Memory B cell (primary cell): ENCODE measurements around the gene OXNAD1.
A peak's percentile ranks its signal among the peaks of the same experiment; 100 is the strongest.

Experiments used
- ATAC-seq: fragments of 150-1000 bp; cut with Tn5 transposase; 2 replicates; pipeline ENCODE4 v1.10.0; 2021; ENCODE audit warnings: low read depth, mild to moderate bottlenecking, moderate library complexity
- DNase-seq, 2 donors: peaks; one replicate each; pipeline ENCODE4 v3.0.0; 2022; ENCODE audit warnings: low spot score in 2 of 2
- H3K27ac Mint-ChIP-seq: one replicate; pipeline ENCODE4 v1.8.0; 2022; ENCODE audit warnings: mild to moderate bottlenecking, moderate library complexity, mixed read lengths
- H3K27me3 Mint-ChIP-seq: one replicate; pipeline ENCODE4 v1.8.0; 2022; ENCODE audit warnings: mixed read lengths
- H3K36me3 Mint-ChIP-seq: one replicate; pipeline ENCODE4 v1.8.0; 2022; ENCODE audit warnings: mild to moderate bottlenecking, mixed read lengths
- H3K4me1 Mint-ChIP-seq: one replicate; pipeline ENCODE4 v1.8.0; 2022; ENCODE audit warnings: mixed read lengths
- H3K4me3 Mint-ChIP-seq: one replicate; pipeline ENCODE4 v1.8.0; 2022; ENCODE audit warnings: mild to moderate bottlenecking, moderate library complexity, mixed read lengths
- H3K9me3 Mint-ChIP-seq: one replicate; pipeline ENCODE4 v1.8.0; 2022; ENCODE audit warnings: mixed read lengths

The OXNAD1 gene

DNA sequence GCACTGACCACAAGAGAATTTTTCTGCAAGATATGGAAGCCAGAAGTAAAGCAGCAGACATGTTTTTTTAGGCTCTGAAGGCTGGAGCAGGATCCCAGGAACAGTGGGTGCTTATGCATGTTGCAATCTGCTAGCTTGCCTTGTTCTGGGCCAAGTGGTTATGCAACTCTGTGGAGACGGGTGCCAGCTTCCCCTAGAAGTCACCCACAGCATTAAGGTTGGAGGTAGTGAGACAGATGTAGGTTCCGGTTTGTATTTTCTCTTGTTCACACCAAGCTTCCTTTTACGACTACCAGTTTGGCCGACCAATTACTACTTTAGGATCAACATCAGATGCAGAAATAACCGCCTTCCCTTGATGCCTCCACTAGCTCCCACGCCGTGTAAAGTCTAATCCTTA, 11.4 kb upstream of the OXNAD1 start:
- Mint-ChIP-seq H3K36me3 (peaks cover 6% of the 10 kb centered on the region), H3K4me1 (peaks cover 13% of the 10 kb centered on the region), H3K27ac (no peak overlapping the region), H3K27me3 (peaks cover 7% of the 10 kb centered on the region), H3K9me3 (no peaks in the 10 kb centered on the region), H3K4me3 (no peak overlapping the region)
- no peak for ATAC-seq
- DNase-seq: no peak

DNA sequence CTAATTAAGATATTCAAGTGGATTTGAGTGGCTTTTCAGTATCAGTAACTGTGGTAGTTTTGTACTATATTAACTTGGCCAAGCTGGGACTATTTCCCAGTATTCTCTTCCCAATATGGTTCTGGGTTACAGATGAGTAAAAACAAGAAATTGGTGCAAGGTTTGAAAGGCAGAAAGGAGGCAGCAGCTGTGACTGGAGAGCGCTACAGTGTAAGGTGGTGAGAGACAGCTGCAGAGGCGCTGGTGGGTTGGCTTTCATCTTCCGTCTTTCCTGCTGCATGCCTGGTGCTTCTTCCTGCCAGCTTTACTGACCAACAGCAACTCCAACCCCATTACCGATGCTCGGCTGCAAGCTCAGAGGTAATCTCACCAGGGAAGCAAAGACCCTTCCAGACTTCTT, 10.1 kb upstream of the OXNAD1 start:
- Mint-ChIP-seq H3K27ac (no peak overlapping the region), H3K4me1 (peaks cover 13% of the 10 kb centered on the region), H3K27me3 (peaks cover 7% of the 10 kb centered on the region), H3K36me3 (peaks cover 12% of the 10 kb centered on the region), H3K4me3 (no peak overlapping the region), H3K9me3 (no peaks in the 10 kb centered on the region)
- ATAC-seq: no peak
- DNase-seq: no peak

DNA sequence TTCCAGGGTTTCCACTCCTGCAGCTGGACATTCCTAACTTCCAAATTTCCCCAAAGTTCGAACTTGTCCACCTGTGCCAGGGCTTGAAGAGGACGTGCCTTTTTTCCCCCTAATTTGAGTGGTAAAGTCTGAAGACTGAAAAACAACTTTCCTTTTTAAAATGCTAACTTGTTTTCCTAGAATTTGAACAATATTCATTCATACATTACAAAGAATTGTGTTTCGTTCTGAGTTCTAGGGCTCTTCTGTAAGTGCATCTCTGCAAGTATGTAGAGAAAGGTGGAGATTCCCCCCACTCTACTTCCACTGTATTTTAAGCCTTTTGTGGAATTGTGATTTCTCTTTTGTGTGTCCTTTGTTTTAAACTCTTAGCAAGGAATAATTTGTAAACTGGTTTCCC, 9.7 kb upstream of the OXNAD1 start:
- no peak for ATAC-seq
- Mint-ChIP-seq H3K9me3 (no peaks in the 10 kb centered on the region), H3K4me3 (no peak overlapping the region), H3K36me3 (peaks cover 14% of the 10 kb centered on the region), H3K4me1 (peaks cover 13% of the 10 kb centered on the region), H3K27ac (no peak overlapping the region), H3K27me3 (peaks cover 7% of the 10 kb centered on the region)
- no peak for DNase-seq

DNA sequence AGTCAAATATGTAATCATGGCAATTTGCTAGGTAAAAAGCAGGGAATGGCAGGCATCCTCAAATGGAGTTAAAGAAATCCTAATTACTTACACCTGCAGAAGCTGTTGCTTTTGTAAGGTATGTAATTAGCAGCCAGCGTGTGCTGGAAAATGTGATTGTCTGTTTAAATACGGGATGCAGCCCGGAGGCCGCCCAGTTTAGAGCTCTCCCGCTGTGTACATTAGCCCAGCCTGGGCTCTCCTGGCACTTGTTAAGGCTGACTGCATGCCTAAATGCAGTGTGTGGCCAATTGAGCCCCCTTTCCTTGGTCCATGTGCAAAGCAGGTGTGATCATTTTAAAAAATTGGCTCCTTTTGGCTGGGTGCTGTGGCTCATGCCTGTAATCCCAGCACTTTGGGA, 9.3 kb upstream of the OXNAD1 start:
- Mint-ChIP-seq H3K36me3 (peaks cover 14% of the 10 kb centered on the region), H3K27ac (no peak overlapping the region), H3K4me3 (no peak overlapping the region), H3K4me1 (peaks cover 13% of the 10 kb centered on the region), H3K9me3 (no peaks in the 10 kb centered on the region), H3K27me3 (peaks cover 7% of the 10 kb centered on the region)
- ATAC-seq: no peak
- no peak for DNase-seq

DNA sequence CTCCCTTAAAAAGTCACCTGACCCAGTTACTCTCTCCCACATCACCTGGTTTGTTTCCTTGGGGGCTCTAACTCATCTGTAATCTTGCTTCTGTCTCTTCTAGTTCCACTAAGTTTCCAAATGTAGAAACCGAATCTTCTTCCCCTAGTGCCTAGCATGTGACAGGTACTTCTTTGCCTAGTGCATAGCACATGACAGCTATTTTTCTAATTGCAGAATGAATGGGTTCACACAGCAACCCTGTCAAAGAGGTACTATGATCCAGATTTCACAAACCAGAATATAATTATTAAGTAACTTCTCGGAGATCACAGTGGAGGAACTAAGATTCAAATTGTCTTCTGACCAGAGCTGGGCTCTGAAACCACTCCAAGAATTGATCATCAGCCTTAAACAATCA, 7.7 kb upstream of the OXNAD1 start:
- peaks cover 14% of the 10 kb centered on the region for H3K36me3 Mint-ChIP-seq

DNA sequence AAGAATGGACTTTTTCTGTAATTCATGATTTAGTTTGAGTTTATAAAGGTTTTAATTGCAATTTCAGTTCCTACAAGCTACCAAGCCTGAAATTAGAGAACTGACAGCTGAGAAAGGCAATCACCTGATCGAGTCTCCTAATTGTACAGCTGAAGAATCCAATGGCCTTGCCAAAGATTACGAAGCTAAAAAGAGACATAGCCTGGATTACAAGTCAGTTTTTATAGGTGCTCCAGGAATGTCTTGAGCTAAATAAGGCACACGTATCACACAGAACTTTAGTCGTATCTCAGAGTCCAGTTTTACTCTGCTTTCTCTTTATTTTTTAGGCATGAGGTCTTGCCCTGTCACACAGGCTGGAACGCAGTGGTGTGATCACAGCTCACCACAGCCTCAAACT, 6.8 kb upstream of the OXNAD1 start:
- ATAC-seq: no peak
- no peak for DNase-seq
- Mint-ChIP-seq H3K27me3 (peaks cover 2% of the 10 kb centered on the region), H3K27ac (no peak overlapping the region), H3K4me1 (peaks cover 2% of the 10 kb centered on the region), H3K4me3 (no peak overlapping the region), H3K9me3 (no peaks in the 10 kb centered on the region), H3K36me3 (peaks cover 14% of the 10 kb centered on the region)

More for the DNA sequence above, 7.7 kb upstream of the OXNAD1 start:
- DNase-seq: no peak
- H3K4me1 Mint-ChIP-seq: peaks cover 10% of the 10 kb centered on the region
- H3K4me3 Mint-ChIP-seq: no peak overlapping the region
- no peak for ATAC-seq
- H3K9me3 Mint-ChIP-seq: no peaks in the 10 kb centered on the region
- peaks cover 3% of the 10 kb centered on the region for H3K27me3 Mint-ChIP-seq
- H3K27ac Mint-ChIP-seq: no peak overlapping the region

DNA sequence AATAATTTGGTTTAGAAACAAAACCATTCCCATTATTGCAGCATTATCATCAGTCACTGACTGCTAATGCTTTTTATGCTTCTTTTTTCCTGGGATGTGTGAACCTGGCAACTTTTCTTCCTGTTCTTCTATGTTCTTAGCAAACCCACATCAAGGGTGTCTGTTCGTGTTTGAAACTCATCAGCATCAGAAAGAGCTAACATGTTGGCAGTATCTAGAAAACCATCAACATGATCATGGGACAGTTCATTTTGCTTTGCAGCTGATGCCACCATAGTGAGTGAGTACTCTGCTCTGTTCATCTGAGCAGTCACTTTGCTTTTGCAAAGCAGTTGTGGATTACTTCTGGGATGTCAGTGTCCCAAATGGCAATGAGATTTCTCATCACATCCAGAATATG, 6.1 kb upstream of the OXNAD1 start:
- Mint-ChIP-seq H3K36me3 (peaks cover 14% of the 10 kb centered on the region), H3K27ac (no peak overlapping the region), H3K4me3 (no peak overlapping the region), H3K27me3 (peaks cover under 1% of the 10 kb centered on the region), H3K9me3 (no peaks in the 10 kb centered on the region), H3K4me1 (peaks cover under 1% of the 10 kb centered on the region)
- DNase-seq (no peak), ATAC-seq (no peak)

DNA sequence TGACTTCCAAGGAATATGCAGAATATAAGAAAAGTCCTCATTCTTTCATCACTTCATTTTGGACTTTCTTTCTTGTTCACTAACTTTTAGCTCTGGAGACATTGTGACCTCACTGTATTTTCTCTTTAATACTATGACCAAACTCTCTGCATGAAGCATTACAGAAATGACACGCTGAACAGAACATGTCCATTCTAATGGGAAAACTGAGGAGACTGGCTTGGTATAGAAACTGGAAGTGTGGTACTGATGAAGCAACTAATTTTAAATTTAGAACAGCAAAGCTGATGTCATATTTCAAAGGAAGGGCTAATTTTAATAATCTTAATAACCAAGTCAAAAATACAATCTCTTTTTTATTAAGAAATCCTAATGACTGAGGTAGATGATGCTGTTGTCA, 5.0 kb upstream of the OXNAD1 start:
- ATAC-seq: no peak
- DNase-seq: no peak
- Mint-ChIP-seq H3K36me3 (peaks cover 12% of the 10 kb centered on the region), H3K4me1 (peaks cover 4% of the 10 kb centered on the region), H3K9me3 (no peaks in the 10 kb centered on the region), H3K4me3 (no peak overlapping the region), H3K27me3 (no peaks in the 10 kb centered on the region), H3K27ac (no peak overlapping the region)

DNA sequence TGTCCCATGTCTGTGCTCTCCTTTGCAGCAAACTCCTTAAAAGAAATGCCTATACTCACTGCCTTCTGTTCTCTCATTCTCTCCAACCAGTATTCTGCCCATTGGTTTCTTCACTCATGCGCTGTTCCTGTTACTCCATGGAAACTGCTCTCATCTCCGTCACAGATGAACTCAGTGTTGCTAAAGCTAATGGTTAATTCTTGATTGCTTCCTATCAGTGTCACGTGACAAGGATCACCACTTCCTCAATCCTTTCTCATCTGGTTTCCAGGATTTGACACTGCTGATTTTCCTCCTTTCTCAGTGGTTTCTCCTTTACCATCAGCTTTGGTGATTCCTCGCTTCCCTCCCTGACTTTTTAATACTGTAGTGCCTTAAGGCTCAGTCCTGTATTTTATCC, 2.8 kb upstream of the OXNAD1 start:
- H3K9me3 Mint-ChIP-seq: no peaks in the 10 kb centered on the region
- peaks cover 10% of the 10 kb centered on the region for H3K36me3 Mint-ChIP-seq
- no peak overlapping the region for H3K4me3 Mint-ChIP-seq
- ATAC-seq: no peak
- H3K27me3 Mint-ChIP-seq: no peaks in the 10 kb centered on the region
- no peak overlapping the region for H3K27ac Mint-ChIP-seq
- no peak for DNase-seq
- H3K4me1 Mint-ChIP-seq: peaks cover 6% of the 10 kb centered on the region

DNA sequence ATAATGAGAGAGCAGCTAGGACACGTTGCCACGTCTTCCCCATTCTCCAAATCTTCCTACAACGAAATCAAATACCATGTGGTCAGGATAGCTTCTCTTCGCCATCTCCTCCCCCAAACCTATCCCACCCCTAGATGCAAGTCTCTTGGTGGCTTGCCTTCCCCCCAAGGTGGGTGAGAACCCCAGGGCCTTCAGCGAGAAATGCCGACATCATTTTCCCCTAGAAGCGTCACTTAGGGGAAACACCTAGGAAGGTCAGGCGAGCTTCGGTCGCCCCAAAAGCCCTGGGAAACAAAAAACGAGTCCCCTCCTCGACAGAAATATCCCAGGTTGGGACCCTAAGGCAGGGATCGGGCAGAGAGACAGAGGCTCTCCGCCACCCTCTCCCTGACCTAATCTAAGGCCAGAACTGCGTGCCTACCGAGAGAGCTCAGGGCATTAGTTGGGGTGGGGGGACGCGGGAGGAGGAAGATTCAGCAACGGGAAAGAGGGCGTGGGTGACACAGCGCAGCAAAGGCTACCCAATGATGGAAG, 771 bp upstream of the OXNAD1 start:
- H3K36me3 Mint-ChIP-seq: peaks cover 7% of the 10 kb centered on the region
- no peaks in the 10 kb centered on the region for H3K27me3 Mint-ChIP-seq
- H3K9me3 Mint-ChIP-seq: no peaks in the 10 kb centered on the region
- no peak for ATAC-seq
- peak overlapping the region; percentile 99 for H3K4me3 Mint-ChIP-seq
- peak overlapping the region; percentile 98 for H3K27ac Mint-ChIP-seq
- peak in 1 of 2 donors; percentile 28 for DNase-seq
- peaks cover 10% of the 10 kb centered on the region for H3K4me1 Mint-ChIP-seq

DNA sequence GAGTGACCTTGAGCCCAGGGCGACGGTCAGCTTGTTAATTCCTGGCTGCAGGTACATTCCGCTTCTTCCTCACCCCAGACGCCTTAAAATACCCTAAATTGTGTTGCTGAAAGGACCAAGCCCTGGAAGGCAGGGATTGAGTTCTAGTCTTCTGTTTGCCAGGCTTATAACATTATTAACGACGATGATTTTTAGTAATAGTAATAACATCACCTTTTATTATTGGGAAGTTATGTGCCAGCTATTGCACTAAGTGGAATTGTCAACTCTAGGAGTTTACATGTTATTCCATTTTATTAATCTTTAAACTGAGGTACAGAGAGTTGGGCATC, 409 bp downstream of the OXNAD1 start:
- Mint-ChIP-seq H3K4me3 (peak overlapping the region; percentile 99), H3K4me1 (peaks cover 10% of the 10 kb centered on the region), H3K27me3 (no peaks in the 10 kb centered on the region), H3K9me3 (no peaks in the 10 kb centered on the region), H3K36me3 (peaks cover 1% of the 10 kb centered on the region), H3K27ac (peak overlapping the region; percentile 98)
- ATAC-seq (no peak), DNase-seq (no peak)

DNA sequence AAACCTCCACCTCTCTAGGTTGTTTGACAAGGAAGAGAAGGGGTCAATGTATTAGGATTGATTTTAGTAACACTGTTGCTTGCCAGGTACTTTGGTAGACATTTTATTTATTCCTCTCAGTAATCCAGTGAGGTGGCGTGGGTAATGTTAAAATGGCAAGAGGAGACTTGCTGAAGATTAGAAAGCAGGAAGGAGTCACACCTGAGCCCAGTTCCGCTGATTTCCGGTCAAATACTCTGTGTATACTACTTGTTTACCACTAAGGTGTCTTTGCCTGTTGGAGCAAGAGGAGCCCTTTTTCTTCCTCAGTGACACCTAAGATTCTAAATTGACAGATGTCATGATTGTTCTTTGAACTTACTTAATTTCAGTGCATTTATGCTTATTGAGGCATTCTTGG, 1.7 kb downstream of the OXNAD1 start:
- Mint-ChIP-seq H3K27me3 (no peaks in the 10 kb centered on the region), H3K36me3 (peaks cover 8% of the 10 kb centered on the region), H3K9me3 (no peaks in the 10 kb centered on the region), H3K27ac (peak overlapping the region; percentile 72), H3K4me3 (no peak overlapping the region), H3K4me1 (peaks cover 10% of the 10 kb centered on the region)
- no peak for DNase-seq
- no peak for ATAC-seq

DNA sequence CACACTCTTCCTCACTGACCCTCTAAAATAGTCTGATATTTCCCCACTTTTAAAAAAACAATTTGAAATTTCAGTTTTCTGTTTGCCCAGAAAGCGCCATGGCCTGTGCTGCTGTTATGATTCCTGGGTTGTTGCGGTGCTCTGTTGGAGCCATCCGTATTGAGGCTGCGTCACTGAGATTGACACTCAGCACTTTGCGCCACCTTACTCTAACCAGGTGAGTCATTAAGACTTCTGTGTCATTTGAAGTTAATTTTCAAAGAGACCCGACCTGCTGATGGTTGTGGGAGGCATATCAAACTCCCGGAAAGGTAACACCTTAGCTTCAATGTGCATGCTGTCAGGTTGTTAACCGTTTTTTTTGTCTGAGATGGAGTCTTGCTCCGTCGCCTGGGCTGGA, 5.8 kb downstream of the OXNAD1 start:
- no peak overlapping the region for H3K27ac Mint-ChIP-seq

DNA sequence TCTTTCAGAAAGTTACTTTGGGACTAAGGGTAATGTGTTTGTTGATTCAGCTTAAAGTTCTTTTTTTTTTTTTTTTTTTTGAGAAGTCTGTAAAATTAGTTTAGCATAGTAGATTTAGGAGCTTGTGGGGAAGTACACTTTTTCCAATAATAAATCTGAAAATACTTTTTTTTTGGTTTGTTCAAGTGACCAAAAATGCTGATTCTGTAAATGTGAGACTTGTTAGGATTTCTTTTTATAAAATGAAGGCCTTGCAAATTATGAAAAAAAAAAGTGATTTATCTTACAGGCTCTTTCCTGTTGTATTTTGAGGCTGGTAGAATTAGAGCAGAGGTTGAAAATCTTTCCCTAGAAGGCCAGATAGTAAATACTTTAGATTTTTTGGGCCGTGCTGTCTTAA, 7.6 kb downstream of the OXNAD1 start:
- ATAC-seq (no peak), DNase-seq (no peak)
- no peak overlapping the region for H3K27ac Mint-ChIP-seq
- no peaks in the 10 kb centered on the region for H3K9me3 Mint-ChIP-seq
- no peaks in the 10 kb centered on the region for H3K4me1 Mint-ChIP-seq
- H3K36me3 Mint-ChIP-seq: peaks cover 13% of the 10 kb centered on the region
- no peaks in the 10 kb centered on the region for H3K27me3 Mint-ChIP-seq
- no peak overlapping the region for H3K4me3 Mint-ChIP-seq

More for the DNA sequence above, 5.8 kb downstream of the OXNAD1 start:
- Mint-ChIP-seq H3K27me3 (no peaks in the 10 kb centered on the region), H3K4me1 (peaks cover 6% of the 10 kb centered on the region), H3K4me3 (no peak overlapping the region), H3K9me3 (no peaks in the 10 kb centered on the region), H3K36me3 (peaks cover 13% of the 10 kb centered on the region)
- ATAC-seq: no peak
- DNase-seq: no peak

DNA sequence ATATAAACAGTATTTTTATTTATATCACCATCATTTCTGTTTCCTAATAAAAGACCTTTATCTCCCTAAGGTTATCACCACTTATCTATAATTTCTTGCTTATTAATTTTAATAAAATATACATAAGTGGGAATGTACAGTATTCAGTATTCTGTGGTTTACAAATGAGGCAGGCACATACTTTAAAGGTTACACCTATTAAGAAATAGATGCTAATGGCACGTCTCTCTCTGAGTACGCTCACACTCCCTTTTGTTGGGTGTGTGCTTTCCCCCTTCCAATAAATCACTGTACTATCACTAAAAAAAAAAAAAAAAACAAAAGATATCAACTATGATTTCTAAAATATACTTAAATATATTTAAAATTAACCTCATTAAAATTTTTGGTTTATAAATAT, 8.9 kb downstream of the OXNAD1 start:
- DNase-seq: no peak
- ATAC-seq: no peak
- H3K4me3 Mint-ChIP-seq: no peak overlapping the region
- peaks cover 13% of the 10 kb centered on the region for H3K36me3 Mint-ChIP-seq
- no peaks in the 10 kb centered on the region for H3K27me3 Mint-ChIP-seq
- no peaks in the 10 kb centered on the region for H3K9me3 Mint-ChIP-seq
- no peak overlapping the region for H3K27ac Mint-ChIP-seq
- no peaks in the 10 kb centered on the region for H3K4me1 Mint-ChIP-seq
